GOT3 (cell line): ENCODE data around the gene HSBP1L1.

Experiments used
- DNase-seq: peaks from one replicate; lab custom pipeline; 2025; ENCODE audit warnings: mixed read lengths; lab: John Stamatoyannopoulos, UW

Gene HSBP1L1

DNA sequence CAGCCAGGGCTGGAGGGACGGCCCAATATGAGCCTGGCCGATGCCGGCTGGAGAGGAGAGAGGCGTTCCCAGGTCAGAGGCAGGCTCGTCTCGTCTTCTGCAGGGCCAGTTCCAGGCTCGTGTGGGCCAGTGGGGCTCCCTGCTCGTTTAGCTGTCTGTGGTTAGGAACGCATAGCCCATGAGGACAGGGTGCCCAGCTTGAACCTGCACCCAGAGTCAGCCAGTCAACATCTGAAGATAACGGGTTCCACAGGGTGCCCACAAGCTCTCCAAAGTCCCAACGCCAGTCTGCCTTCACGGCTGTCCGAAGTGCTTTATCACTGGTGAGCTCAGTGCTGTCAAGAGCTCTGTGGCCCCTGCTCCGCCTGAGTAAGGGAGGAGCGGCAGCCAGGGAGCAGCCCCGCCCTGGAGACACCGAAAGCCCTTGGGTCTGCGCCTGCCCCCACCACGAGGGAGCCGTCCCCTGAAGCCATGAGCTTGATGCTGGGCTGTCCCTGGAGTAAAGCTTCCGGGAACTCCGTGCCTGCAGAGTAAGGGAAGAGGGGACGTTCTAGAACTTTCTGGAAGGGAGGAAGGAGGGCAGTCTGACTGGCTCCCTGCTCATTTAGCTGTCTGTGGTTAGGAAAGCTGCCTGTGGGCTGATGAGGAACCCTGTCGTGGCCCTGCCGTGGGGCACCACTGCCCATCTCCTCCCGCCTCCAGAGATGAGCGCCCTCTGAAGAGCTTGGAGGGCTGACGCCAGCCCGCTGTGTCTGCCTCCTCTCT lies 2.7 kb upstream of the HSBP1L1 start:
- DNase-seq: no peak

- DNase-seq: no peak
Observed at GRCh38 chr18:79962311-79962710, 2.1 kb upstream of the HSBP1L1 start.

DNA sequence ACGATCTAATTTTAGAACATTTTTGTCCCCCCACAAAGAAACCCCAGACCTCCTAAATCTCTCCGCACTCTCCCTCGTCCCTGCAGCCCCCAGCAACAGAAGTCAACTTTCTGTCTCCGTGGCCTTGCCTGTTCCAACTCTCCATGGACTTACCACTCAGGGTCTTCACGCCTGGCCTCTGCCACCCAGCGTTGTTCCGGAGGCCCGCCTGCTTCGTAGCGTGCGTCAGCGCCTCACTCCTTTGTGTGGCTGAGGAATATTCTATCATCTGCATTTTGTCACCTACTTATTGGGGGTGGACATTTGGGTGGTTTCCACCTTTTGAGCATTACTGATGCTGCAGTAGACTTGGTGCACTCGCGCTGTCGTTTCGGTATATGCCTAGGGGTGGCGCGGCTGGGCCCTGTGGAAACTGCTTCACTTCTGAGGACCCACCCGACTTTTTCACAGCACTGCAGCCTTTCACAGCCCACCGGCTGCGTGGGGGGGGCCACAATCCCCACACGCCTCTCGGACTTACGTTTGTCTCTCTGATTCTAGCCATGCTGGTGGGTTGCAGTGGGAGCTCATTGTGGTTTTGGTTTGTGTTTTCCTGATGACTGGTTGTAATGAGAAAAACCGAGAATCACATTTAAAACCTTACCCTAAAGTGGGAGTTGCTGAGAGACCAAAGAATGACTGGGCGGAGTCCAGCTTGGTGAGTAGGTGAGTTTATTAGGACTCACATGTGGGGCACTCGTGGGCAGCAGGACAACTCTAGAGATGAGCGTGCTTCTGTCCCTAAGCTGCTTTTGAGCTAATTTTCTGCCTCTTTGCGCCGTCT lies 1.4 kb upstream of the HSBP1L1 start:
- DNase-seq: no peak

GRCh38 chr18:79963658-79964329 lies 649 bp upstream of the HSBP1L1 start:
- no peak for DNase-seq

DNA sequence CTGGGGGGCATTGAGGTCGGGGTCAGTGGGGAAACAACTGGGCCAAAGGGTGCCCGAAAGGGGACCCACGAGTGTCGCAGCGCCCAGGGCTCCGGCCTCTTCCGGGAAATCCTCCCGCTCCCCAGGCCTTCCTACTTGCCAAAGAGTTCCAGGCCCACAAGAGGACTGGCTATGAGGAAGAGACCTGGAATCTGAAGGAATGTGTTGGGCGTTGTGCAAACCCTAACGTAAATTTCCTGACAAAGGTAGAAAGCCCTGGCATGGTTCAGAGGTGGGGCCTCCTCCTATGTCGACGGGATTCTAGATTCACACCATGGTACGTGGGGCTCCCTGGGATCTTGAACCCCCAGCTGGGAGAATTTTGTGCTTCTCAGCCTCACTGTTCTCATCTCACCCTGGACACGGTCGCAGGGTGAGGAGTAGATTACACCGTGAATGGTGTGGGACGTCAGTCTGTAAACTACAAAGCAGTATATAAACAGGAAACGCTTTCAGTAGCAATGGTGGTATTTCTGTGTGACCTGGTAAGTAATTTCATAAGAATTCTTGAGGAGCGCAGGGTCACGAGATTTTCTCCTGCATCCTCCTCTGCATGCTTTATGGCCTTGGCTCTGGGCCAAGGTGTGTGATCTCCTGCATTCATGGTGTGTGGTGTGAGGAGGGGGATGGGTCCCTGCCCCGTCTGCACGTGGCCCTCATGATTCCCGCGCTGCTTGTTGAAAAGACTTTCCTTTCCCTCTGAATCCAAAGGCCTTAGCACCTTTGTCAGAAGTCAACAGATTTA lies 868 bp downstream of the HSBP1L1 start:
- no peak for DNase-seq

- no peak for DNase-seq
Observed at GRCh38 chr18:79970419-79971133, 6.1 kb downstream of the HSBP1L1 start.

DNA sequence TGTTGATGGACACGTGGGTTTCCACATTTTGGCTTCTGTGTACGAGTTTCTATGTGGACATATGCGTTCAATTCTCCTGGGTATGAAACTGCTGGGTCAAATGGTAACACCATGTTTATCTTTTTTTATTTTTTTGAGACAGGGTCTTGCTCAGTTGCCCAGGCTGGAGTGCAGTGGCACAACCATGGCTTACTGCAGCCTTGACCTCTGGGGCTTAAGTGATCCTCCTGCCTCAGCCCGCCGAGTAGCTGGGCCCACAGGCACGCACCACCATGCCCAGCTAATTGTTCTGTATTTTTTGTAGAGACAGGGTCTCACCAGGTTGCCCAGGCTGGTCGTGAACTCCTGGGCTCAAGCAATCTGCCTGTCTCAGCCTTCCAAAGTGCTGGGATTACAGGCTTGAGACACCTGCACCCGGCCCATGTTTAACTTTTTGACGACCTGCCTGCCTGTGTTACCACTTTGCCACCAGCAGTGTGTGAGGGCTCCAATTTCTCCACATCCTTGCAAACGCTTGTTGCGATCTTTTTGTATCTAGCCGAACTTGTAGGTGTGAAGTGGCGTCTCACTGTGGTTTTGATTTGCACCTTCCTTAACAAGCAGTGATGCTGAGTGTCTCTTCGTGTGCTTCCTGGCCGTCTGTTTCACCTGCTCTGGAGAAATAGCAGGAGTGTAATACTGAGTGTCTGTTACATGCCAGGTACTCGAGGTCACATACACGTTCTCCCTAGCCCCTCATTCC lies 6.9 kb downstream of the HSBP1L1 start:
- DNase-seq: no peak

DNA sequence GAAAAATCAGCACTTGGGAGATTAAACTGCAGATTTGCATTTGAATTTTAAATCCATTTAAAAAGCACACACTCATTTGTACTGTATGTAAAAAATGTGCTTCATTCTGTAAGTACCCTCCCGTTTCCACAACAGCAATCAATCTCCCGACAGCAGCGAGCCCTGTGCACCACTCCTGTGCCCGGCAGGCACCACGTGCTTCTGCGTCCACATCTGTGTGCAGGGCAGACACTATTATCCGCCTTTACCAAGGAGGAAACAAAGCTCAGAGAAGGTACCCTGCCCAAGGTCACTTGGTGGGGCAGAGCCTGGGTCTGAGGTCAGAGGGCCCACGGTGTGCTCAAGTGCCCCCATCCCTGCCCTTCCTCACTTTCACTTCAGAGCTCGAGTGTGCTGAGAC lies 7.5 kb downstream of the HSBP1L1 start:
- no peak for DNase-seq

DNA sequence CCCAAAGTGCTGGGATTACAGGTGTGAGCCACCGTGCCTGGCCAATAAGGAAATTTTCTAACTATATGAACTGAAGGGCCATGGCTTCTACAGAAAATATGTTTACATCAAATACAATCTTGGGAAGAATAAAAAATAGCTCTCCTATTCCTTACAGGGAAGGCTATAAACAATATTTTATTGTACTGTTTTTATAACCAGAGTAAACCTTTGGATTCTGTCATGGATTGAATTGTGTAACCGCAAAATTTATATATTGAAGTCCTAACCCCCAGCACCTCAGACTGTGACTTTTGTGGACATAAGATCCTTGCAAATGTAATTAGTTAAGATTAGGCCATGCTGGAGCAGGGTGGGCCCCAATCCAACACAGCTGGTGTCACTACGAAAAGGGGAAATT lies 8.3 kb downstream of the HSBP1L1 start:
- DNase-seq: no peak

- DNase-seq: no peak
Observed at GRCh38 chr18:79973517-79973916, 9.1 kb downstream of the HSBP1L1 start.

DNA sequence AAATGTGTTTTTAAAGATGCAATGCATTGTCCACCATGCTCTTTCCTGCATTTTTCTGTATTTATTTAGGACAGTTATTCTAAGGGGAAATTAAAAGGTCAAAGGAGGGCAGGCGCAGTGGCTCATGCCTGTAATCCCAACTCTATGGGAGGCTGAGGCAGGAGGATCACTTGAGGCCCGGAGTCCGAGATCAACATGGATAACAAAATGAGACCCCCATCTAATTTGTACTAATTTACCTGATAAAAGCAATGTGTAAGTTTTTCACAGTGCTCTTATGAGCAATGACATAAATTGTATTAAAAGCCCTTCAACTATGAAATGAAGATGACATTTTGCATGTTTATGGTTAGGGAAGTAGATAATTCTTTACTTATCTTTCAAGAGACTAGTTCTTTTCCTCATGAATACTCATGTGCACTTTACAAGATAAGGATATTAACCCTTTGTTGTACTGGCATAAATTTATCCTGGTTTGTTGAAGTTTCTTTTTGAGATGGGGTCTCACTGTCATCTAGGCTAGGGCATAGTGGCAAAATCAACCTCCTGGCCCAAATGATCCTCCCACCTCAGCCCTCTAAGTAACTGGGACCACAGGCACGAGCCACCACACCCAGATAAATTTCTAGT lies 9.7 kb downstream of the HSBP1L1 start:
- DNase-seq: no peak

DNA sequence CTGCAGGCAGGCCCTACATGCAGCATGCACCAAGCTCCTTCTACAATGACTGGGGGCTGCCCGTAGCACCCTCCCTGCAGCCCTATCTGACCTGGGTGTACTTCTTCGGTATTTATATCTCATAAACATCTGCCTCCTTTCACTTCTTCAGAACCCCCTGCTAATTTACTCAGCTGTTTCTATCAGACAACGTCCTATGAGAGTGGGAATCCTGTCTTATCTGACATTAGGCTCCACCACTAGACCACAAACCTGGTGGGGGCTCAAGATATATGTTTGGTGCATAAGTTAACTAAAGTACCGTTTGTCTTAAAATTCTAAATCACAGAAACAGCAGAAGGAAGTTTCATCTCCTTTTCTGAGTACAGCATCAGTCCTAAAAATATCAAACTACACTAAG lies 10.6 kb downstream of the HSBP1L1 start:
- no peak for DNase-seq

- no peak for DNase-seq
Observed at GRCh38 chr18:79975985-79976680, 11.7 kb downstream of the HSBP1L1 start.

DNA sequence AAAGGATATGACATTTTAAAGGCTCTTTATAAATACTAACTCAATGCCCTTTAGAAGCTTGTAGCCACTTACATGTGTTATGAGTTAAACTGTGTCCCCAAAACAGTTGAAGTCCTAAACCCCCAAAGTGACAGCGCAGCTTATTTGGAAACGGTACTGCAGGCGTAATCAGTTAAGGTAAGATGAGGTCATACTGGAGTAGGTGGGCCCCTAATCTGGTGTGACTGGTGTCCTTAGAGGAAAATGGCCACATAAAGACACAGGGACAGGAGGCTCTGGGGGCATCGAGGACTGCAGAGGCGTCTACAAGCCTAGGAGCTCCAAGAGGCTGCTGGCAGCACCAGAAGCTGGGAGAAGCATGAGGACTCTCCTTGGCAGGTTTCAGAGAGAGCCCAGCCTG lies 15.4 kb downstream of the HSBP1L1 start:
- no peak for DNase-seq

DNA sequence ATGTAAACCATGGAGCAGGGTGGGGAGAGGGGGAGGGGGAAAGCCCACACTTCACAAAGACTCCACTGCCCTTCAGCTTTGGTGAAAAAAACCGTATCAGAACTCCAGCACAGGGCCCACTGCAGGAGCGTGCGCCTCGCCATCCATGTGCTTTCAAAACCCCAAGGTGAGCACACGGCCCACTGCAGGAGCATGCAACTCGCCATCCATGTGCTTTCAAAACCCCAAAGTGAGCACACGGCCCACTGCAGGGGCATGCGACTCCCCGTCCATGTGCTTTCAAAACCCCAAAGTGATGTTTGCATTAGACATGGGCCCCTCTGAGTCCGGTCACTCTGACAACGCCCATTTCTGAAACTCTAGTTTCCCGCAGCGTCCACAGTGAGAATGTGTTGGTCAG lies 16.1 kb downstream of the HSBP1L1 start:
- no peak for DNase-seq

- no peak for DNase-seq
Observed at GRCh38 chr18:79982736-79983135, 18.3 kb downstream of the HSBP1L1 start.

DNA sequence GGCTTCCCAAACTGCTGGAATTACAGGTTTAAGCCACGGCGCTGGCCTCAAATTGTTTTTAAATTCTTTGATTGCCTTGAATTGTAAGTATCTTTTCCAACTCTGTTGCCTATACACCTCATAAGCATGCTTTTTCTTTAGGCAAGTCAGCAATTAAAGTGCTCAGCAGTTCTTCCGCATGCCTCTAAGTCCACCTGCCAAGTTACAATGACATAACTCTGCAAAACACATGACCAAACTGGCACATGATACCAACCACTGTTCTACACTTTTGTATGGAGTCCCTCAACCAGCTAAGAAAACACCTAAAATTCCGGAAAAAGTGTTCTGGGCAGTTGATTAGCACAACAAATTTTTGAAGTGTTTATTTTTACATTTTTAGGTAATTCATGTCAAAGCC lies 18.8 kb downstream of the HSBP1L1 start:
- DNase-seq: no peak

DNA sequence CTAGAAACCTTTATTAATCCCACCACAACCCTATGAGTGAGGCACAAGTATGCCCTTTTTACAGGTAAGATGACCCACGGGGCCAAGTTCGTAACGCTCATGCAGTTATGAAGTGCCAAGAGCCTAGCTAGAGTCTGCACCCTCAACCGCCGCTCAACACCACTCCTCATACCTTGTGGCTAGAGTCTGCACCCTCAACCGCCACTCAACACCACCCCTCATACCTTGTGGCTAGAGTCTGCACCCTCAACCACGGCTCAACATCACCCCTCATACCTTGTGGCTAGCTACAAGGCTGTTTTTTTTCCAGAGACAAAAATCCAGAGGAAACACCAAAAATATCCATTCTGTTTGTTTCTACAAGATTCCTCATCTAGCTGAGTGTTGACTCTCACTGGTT lies 19.4 kb downstream of the HSBP1L1 start:
- DNase-seq: no peak

GRCh38 chr18:79985172-79985571 lies 20.7 kb downstream of the HSBP1L1 start:
- no peak for DNase-seq

- no peak for DNase-seq
Observed at GRCh38 chr18:79986726-79987125, 22.3 kb downstream of the HSBP1L1 start.
